HG03135 (cell line): ENCODE measurements around the gene SMOC2.

Source experiments
- ATAC-seq: cut with Tn5 transposase; IDR thresholded peaks from one replicate; pipeline ENCODE4 v1.9.1; 2021; ENCODE audit warnings: mild to moderate bottlenecking, moderate library complexity; ENCODE audit not compliant: unreplicated experiment

Gene SMOC2

DNA sequence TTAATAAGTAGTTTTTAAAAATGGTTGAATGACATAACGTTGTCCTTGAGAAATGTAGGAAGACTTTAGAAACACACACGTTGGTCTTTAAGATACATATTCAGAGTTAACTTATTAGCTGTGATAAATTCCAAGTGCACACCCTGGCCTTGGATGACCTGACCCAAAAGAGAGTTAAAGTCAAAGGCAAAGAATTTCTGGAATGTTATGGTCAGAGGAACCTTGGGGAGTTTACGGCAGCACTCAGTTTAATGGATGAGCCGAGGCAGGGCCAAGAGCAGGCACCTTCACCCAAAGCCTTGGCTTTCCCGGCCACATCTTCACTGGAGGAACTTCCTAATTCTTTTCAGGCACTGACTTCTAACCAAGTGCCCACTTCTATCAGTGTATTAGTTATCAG, 200.5 kb downstream of the SMOC2 start:
- no peak for ATAC-seq

DNA sequence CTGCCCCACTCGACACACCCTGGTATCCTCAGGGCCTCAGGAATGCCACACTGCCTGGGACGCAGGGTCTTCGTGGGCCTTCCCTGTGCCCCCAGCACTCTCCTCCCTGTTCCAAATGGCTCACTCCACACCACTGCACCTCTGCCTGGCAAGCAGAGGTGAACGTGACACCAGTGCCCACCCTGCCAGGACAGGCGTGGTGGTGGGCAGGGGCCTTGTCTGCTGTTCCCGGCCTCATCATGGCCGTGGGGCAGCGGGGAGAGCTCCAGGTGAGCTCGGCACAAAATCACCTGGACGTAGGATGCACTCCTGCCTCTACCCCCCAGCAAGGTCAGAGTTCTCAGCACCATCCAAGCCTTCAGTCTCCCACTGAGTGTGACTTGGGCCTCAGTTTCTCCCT, 202.4 kb downstream of the SMOC2 start:
- ATAC-seq: no peak

DNA sequence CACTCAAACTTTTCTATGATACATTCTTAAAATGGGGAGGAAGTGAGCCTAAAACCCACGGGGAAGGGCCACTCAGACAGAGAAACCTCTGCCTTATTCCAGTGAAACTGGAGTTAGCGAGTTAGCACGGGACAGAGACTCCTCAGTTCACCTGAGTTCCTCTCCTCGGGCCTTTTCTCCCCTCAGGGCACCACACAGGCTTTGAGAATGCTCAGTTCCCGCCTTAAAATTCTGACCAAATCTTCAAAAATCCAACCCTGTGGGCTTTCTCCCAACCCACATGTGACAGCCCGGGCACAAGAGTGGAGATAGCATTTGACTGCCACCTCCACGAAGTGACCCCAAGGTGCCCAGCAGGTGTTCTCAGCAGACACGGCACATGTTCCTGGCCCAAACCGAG, 204.3 kb downstream of the SMOC2 start:
- ATAC-seq: no peak

DNA sequence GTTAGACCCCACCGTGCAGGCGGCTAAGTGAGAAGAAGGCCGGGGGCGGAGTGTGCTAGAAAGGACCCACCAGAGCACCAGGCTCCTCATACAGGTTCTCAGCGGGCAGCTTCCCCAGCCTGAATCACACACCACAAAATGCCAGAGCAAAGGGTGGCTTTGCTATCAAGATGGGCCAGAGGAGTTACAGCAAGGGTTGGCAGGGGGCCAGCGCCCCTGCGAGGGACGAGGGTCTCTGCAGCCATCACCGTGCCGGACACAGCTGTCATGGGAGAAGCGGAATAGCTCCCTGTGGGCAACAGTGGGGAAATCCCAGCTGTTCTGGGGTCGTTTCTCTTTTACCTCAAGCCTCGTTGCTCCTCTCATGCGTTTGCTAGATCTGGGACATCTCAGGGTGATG, 206.3 kb downstream of the SMOC2 start:
- ATAC-seq: no peak

DNA sequence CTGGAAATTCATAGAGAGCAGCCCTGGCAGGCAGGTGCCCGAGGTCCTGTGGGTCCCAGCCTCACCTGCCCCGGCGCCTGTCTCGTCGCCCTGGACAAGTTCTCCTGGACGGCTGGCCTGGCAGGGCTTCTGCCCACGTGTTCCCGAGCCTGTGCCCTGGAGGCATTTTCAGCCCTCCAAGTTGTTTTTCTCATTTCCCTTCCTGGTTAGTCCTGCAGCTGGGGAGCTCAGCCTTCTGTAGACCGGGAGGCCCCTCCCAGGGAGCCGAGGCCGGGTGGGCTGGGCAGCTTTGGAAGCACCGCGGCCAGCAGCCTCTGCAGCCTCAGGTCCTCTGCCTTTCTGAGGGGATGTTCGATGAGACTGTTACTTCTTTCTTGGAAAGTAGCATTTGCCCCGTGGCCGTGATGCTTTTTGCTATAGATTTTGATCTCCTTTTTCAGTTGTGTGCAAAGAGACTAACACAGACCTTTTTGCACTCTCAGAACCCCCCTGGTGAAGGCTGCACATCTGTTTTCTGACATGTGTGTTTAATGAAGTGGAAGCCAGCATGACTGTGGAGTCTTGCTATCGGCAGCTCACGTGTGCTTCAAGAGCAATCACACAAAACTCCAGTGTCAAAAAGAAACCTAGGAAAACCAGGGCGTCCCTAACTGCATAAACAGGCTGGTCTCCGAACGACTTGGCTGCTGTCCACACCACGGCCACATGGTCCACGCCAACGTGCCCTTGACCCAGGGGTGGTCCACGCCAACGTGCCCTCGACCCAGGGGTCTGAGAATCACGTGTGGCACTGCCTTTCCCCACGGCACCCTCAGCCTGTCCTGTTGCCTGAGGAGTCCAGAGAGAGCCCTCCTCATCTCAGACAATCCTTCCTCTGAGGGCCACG, 207.5 kb downstream of the SMOC2 start:
- no peak for ATAC-seq

DNA sequence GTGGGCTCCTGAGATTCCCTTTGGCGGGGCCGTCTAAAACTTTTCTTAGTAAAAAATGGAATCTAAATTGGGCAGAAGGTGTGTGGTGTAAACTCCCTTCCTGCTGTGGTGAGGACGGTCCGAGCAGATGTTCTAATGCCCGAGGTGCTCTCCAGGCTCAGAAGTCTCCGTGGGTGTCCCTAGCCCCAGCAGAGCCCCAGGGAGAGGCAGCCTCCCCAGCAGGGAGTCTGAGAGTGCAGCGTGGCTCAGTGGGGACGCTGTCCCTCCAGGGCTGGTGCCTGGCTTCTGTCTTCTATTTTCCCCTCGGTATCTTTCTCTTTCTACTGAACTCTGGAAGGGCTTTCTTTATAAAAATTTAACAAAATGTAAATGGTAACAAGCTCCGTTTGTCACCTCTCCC, 208.2 kb downstream of the SMOC2 start:
- no peak for ATAC-seq

DNA sequence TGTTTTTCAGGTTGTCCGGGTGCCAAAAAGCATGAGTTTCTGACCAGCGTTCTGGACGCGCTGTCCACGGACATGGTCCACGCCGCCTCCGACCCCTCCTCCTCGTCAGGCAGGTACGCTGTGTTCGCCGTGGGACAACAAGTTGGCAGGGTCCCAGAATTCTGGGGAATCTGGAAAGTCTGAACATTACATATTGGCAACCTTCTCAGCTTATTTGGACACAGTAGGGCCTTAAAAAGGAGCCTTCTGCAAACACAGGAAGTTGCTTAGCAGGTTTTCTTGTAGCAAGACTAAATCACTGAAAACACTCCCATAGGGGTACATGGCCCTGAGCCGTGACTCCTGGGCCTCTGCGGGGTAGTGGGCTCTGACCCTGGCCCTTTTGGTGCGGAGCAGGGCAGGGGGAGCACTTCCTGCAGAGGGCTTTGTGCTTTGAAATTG, 209.7 kb downstream of the SMOC2 start:
- ATAC-seq: no peak

DNA sequence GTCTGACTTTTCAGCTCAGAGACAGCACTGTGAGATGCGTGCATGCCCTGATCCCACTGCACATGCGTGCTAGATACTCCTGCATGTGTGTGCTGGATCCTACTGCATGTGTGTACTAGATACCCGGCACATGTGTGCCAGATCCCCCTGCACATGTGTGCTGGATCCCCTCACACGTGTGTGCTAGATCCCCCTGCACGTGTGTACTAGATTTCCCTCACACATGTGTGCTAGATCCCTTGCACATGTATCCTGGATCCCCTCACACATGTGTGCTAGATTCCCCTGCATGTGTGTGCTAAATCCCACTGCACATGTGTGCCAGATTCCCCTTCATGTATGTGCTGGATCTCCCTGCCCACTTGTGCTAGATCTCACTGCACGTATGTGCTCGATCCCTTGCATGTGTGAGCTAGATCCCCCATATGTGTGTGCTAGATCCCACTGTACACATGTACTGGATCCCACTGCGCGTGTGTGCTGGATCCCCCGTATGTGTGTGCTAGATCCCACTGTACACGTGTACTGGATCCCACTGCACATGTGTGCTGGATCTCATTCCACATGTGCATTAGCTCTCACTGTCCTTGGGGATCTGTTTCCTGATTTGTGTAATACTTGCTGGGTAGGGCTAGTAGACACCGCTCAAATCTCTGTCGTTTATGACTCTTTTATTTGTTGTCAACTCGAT, 214.6 kb downstream of the SMOC2 start:
- no peak for ATAC-seq

DNA sequence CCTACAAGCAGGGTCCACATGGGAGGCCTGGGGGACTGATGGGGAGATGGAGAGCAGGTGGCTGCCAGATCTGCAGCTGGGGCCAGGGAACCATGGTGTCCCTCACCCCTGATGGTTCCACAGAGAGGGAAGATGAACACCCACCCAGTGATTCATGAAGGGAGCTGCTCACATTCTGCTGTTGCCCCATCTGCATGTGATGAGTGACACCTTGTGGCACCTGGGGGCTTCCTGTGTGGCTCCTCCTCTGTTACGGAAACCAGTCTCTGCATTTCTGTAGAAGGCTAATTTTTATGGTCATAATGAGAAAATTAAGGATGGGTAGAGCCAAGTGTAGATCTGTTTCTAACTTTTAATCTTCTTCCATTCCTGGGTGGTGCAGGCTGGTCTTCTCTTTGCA, 217.1 kb downstream of the SMOC2 start:
- ATAC-seq: no peak

DNA sequence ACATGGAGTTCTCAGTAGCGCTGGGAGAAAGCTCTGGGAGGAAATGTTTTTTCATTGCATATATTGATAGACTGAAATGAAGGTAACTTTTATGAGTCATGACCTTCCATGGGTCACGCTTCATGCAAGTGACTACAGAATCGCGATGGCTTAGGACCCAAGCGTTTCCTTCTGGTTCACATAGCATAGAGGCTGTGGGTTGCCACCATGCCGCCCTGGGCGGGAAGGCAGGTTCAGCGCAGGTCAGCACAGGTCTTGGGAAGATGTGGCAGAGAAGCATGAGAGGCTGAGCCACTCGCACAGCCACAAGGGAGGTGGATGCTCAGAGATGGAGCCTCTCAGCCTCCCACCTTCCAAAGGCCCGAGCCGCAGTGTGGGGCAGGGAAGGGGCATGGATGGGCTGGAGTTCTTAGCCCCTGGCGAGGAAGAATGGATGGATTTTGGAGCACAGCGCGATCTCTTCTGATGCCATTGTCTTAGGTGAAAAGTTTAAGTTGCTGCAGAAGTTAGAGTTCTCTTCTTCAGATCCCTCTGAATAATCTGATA, 219.5 kb downstream of the SMOC2 start:
- no peak for ATAC-seq

DNA sequence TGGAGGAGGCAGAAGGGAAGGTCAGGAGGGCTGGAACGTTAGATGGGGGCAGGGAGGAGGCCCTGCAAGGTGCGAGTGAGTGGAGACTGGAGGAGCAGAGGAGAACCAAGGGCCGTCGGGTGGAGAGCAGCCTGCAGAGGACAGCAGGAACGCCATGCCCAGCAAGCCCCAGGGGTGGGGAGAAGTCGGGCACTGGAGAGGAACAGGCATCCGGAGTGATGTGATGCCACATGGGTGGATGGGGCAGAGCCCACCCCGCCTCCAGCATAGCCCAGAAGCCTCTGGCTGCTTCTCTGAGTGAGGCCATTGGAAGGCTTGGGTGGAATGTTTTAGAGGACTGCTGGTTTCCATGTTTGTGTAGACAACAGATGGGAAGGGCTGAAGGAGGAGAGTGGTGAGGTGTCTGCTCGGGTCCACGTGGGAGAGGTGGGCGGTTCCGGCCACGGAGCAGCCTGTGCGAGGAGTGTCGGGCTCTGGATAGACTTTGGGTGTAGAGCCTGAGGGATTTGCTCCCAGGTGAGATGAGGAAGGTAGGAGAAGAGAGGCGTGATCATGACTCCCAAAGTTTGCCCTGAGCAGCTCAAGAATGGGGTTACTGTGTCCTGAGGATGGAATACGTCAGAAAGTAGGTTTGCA, 221.4 kb downstream of the SMOC2 start:
- no peak for ATAC-seq

DNA sequence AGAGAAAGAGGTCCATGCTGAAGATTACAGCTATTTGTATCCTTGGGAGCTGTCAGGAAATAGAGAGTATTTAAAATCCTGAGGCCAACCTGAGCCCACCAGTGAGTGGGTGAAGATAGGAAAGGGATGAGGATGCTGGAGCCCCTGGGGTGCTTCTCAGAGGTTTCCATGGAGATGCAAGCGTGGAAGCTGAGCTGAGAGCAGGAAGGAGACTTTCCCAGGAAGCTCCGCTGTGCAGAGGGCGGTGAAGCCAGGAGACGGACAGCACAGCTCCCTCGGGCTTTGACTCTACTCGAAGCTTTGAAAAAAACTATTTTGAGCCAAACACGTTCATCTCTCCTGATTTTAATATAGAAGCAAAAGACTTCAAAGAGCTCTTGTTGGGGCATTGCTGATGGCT, 222.1 kb downstream of the SMOC2 start:
- ATAC-seq: no peak

DNA sequence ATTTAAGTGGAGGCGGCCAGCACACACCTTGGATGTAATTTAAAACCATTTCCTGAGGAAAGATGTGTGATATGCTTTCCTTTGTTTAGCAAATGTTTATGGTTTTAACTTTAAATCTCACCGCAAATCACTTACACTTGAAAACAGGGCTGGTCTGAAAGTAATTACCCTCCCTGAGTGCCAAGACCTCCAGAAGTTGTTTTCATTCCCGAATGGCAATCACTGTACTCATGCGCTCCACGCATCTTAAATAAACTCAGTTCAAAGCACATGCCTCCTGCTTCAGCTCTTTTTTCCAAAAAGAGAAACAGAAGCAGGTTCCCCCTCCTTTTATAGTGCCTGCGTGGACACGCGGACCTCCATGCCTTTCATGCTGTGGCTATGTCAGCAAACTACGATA, 224.0 kb downstream of the SMOC2 start:
- ATAC-seq: no peak

DNA sequence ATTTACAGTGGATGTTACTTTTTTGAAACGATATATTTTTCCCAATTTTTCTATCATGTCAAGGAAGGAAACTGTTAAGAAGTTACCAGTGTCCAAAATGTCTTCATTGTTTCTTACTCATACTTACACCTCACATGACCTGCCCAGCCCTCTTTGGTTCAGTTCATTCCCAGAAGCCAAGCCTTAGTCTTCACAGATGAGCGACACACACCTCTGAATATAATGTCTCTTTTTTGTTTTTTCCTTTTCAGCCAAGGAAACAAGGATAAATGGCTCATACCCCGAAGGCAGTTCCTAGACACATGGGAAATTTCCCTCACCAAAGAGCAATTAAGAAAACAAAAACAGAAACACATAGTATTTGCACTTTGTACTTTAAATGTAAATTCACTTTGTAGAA, 225.2 kb downstream of the SMOC2 start:
- ATAC-seq: no peak

DNA sequence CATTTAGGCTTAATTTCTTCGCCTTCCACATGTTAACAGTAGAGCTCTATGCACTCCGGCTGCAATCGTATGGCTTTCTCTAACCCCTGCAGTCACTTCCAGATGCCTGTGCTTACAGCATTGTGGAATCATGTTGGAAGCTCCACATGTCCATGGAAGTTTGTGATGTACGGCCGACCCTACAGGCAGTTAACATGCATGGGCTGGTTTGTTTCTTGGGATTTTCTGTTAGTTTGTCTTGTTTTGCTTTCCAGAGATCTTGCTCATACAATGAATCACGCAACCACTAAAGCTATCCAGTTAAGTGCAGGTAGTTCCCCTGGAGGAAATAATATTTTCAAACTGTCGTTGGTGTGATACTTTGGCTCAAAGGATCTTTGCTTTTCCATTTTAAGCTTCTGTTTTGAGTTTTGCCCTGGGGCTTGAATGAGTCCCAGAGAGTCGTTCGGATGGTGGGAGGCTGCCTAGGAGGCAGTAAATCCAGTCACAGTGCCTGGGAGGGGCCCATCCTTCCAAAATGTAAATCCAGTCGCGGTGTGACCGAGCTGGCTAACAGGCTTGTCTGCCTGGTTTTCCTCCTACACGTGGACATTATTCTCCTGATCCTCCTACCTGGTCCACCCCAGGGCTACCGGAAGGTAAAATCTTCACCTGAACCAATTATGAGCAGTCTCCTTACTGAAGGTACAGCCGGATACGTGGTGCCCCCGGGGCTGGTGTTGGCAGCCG, 225.9 kb downstream of the SMOC2 start:
- ATAC-seq: no peak

DNA sequence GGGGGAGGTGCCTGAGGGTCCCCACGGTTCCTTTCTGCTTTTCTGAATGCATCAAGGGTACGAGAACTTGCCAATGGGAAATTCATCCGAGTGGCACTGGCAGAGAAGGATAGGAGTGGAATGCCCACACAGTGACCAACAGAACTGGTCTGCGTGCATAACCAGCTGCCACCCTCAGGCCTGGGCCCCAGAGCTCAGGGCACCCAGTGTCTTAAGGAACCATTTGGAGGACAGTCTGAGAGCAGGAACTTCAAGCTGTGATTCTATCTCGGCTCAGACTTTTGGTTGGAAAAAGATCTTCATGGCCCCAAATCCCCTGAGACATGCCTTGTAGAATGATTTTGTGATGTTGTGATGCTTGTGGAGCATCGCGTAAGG, 226.4 kb downstream of the SMOC2 start:
- ATAC-seq: no peak

DNA sequence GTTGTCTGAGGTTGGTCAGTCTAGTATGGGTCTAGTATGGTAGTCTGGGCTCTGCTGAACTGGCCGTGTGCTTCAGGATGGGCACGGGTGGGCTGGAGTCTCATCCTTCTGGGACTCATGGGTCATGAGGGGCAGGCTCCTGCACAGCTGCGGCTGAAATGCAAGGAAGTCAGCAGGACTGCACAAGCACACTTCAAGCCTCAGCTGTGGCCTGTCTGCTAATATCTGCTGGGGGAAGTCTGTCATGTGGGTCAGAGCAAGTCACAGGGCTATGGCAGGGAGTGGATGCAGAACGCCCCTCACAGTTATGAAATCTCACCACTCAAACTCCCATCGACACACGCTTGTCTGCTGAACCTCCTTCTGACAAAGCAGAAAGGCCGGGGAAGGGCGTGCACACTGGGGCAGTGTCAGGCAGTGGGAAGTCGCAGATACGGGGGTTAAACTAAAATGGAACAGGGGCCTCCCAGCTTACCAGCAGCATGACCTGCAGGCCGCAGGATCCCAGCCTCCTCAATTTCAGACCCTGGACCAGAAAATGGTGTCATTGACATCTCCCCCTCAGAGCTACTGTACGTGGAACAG, 229.5 kb downstream of the SMOC2 start:
- no peak for ATAC-seq

DNA sequence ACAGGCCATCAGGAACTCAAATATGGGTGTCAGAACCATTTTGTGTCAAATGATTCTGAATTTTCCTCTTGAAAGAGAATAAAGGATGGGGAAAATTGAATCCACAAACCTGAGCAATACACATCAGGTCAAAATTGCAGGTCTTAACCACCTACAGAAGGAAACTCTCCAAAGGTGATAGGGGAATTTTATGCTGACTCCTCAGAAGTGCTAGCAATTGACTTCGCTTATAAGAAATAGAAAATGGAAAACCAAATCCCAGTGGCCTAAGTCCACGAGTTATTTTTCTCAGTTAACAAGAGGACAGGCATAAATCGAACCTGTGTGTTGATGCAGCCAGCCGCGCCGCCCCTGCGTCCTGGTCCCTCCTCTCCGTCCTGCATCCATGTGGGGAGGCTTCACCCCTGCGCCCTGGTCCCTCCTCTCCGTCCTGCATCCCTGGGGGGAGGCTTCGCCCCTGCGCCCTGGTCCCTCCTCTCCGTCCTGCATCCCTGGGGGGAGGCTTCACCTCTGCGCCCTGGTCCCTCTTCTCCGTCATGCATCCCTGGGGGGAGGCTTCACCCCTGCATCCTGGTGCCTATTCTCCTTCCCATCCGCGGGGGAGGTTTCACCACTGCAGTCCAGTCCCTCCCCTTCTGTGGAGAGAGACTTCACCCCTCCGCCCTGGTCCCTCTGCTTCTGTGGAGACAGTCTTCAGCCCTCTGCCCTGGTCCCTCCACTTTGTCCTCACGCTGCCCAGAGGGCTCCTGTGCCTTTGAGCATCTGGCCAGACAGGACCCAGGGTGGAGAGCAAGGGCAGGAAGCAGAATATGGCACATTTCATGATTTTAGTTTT, 230.3 kb downstream of the SMOC2 start:
- no peak for ATAC-seq

DNA sequence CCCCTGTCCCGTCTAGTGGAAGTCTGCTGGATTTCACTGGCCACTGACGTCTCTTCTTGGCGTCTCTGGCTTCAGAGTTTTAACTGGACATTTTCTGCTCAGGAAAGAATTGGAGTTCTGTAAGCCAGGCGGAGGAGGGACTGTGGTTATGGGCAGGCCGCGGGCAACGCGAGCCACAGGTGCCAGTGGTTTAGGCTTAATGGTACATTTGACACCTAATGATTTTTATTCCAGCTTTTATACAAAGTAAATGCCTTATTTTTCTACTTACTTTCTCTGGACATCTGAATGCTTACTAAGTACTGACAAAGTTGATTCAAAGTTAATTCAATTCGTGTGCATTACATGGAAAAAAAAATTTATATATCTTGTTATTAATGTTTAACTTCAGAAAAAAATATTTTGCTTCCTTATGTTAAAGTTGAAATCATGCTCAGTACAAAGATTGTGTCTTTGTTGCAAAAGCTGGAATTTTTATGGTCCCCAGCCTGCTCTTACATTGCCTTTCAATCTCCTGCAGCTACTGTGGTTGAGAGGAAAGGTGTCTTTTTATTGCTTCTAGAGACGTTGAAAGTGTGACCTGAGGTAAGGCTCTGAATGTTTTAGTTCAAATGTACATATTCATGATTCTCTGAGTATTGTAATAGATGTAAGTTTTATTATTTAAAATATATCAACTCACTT, 231.0 kb downstream of the SMOC2 start:
- ATAC-seq: no peak
